Astrocyte of the spinal cord (primary cell): ENCODE measurements around the gene MYD88.

Experiments
- DNase-seq: peaks from one replicate; pipeline ENCODE4 v3.0.0; 2011; ENCODE audit warnings: low read depth, low spot score
- H3K4me3 ChIP-seq: 2 replicates; pipeline ENCODE4 v1.5.1; 2011; ENCODE audit warnings: low read depth, mild to moderate bottlenecking, low read length, moderate library complexity
- CTCF ChIP-seq: IDR thresholded peaks from 2 replicates; pipeline ENCODE4 v1.5.1; 2012; ENCODE audit warnings: low read depth, mild to moderate bottlenecking, low read length, inconsistent platforms
- in situ Hi-C: cut with HindIII; loops from 2 replicates; pipeline ENCODE4 v1.10.0; 2017; ENCODE audit warnings: low sequenced_read_pairs

Gene MYD88

GRCh38 chr3:38148311-38148882, 9.9 kb downstream of the MYD88 start:
- DNase-seq, result no peak
- in situ Hi-C loops, result no loop called here
- TF ChIP-seq CTCF, result no peak
- no peak overlapping the region for H3K4me3 ChIP-seq

GRCh38 chr3:38149708-38150107, 11.2 kb downstream of the MYD88 start:
- no peak for DNase-seq
- TF ChIP-seq CTCF, result no peak
- in situ Hi-C loops, result no loop called here
- no peak overlapping the region for H3K4me3 ChIP-seq

GRCh38 chr3:38150780-38151528, 12.5 kb downstream of the MYD88 start:
- TF ChIP-seq CTCF, result no peak
- no peak overlapping the region for H3K4me3 ChIP-seq
- in situ Hi-C loops, result no loop called here
- no peak for DNase-seq

GRCh38 chr3:38151667-38152265, 13.3 kb downstream of the MYD88 start:
- DNase-seq, result no peak
- no peak overlapping the region for H3K4me3 ChIP-seq
- in situ Hi-C loops, result no loop called here
- TF ChIP-seq CTCF, result no peak

- no peak for TF ChIP-seq CTCF
- H3K4me3 ChIP-seq, result no peak overlapping the region
- in situ Hi-C loops, result no loop called here
- DNase-seq, result no peak
Observed at GRCh38 chr3:38152609-38153008, 14.1 kb downstream of the MYD88 start.

- no peak overlapping the region for H3K4me3 ChIP-seq
- TF ChIP-seq CTCF, result no peak
- in situ Hi-C loops, result no loop called here
- DNase-seq, result no peak
Observed at GRCh38 chr3:38153221-38153620, 14.8 kb downstream of the MYD88 start.
